Chondrocyte (in vitro differentiated cells): ENCODE data around the gene RFX3. TPM values are rescaled to one million over a fixed set of nuclear protein-coding genes. Genes with fewer than 3 reads are reported as not detected.

Experiments used
- DNase-seq: peaks from one replicate; pipeline ENCODE4 v3.0.0; 2021; ENCODE audit warnings: mixed read lengths, low spot score
- H3K27ac Mint-ChIP-seq: one replicate; pipeline ENCODE4 v1.8.0; 2021; ENCODE audit warnings: mild to moderate bottlenecking, moderate library complexity, mixed read lengths; ENCODE audit not compliant: unreplicated experiment
- H3K27me3 Mint-ChIP-seq: 2 replicates; pipeline ENCODE4 v1.8.0; 2021; ENCODE audit warnings: low read depth, mixed read lengths
- H3K36me3 Mint-ChIP-seq: 2 replicates; pipeline ENCODE4 v1.8.0; 2021; ENCODE audit warnings: low read depth, mixed read lengths
- H3K4me1 Mint-ChIP-seq: 2 replicates; pipeline ENCODE4 v1.8.0; 2021; ENCODE audit warnings: low read depth, mild to moderate bottlenecking, mixed read lengths
- H3K4me3 Mint-ChIP-seq: one replicate; pipeline ENCODE4 v1.8.0; 2021; ENCODE audit warnings: mild to moderate bottlenecking, moderate library complexity, mixed read lengths; ENCODE audit not compliant: unreplicated experiment
- H3K9me3 Mint-ChIP-seq: 2 replicates; pipeline ENCODE4 v1.8.0; 2021; ENCODE audit warnings: low read depth, mixed read lengths
- CTCF ChIP-seq: fragments of 200-600 bp; sonication (generic); IDR thresholded peaks from 2 replicates; pipeline ENCODE4 v1.5.0; 2021; ENCODE audit warnings: antibody characterized with exemption, mild to moderate bottlenecking, moderate library complexity
- total RNA-seq: library from RNA; stranded (reverse); gene quantifications from 3 replicates; pipeline ENCODE4 v1.2.1, GENCODE V29; 2021

RFX3 gene
- total RNA-seq, 1 donor from 2014 or later = 4.1 TPM

GRCh38 chr9:3492214-3492613 lies 33.6 kb downstream of the RFX3 start:
- Mint-ChIP-seq H3K36me3 (no peaks in the 10 kb centered on the region), H3K9me3 (no peaks in the 10 kb centered on the region), H3K4me1 (peaks cover 19% of the 10 kb centered on the region), H3K27ac (no peak overlapping the region), H3K27me3 (no peaks in the 10 kb centered on the region), H3K4me3 (no peak overlapping the region)
- TF ChIP-seq CTCF = no peak
- DNase-seq = no peak

GRCh38 chr9:3491450-3491849 lies 34.4 kb downstream of the RFX3 start:
- no peak for DNase-seq
- H3K4me1 Mint-ChIP-seq = peaks cover 11% of the 10 kb centered on the region
- no peaks in the 10 kb centered on the region for H3K27me3 Mint-ChIP-seq
- H3K36me3 Mint-ChIP-seq = no peaks in the 10 kb centered on the region
- H3K27ac Mint-ChIP-seq = no peak overlapping the region
- TF ChIP-seq CTCF = no peak
- H3K9me3 Mint-ChIP-seq = no peaks in the 10 kb centered on the region
- no peak overlapping the region for H3K4me3 Mint-ChIP-seq

- H3K9me3 Mint-ChIP-seq = no peaks in the 10 kb centered on the region
- H3K27ac Mint-ChIP-seq = no peak overlapping the region
- DNase-seq = no peak
- no peak for TF ChIP-seq CTCF
- H3K4me3 Mint-ChIP-seq = no peak overlapping the region
- peaks cover 6% of the 10 kb centered on the region for H3K4me1 Mint-ChIP-seq
- no peaks in the 10 kb centered on the region for H3K27me3 Mint-ChIP-seq
- H3K36me3 Mint-ChIP-seq = no peaks in the 10 kb centered on the region
Measured at GRCh38 chr9:3490957-3491356, 34.8 kb downstream of the RFX3 start.

GRCh38 chr9:3482578-3482977 lies 43.2 kb downstream of the RFX3 start:
- Mint-ChIP-seq H3K36me3 (peaks cover 2% of the 10 kb centered on the region), H3K4me1 (peaks cover 12% of the 10 kb centered on the region), H3K27ac (no peak overlapping the region), H3K4me3 (no peak overlapping the region), H3K27me3 (no peaks in the 10 kb centered on the region), H3K9me3 (peaks cover 9% of the 10 kb centered on the region)
- no peak for DNase-seq
- no peak for TF ChIP-seq CTCF

GRCh38 chr9:3480353-3480655 lies 45.5 kb downstream of the RFX3 start:
- DNase-seq = no peak
- Mint-ChIP-seq H3K4me1 (peaks cover 23% of the 10 kb centered on the region), H3K9me3 (peaks cover 17% of the 10 kb centered on the region), H3K27ac (no peak overlapping the region), H3K27me3 (no peaks in the 10 kb centered on the region), H3K4me3 (no peak overlapping the region), H3K36me3 (peaks cover 9% of the 10 kb centered on the region)
- no peak for TF ChIP-seq CTCF
